Pancreas (tissue), 10 donors: ENCODE data around the gene CROCC2. TPM values are rescaled to one million over a fixed set of nuclear protein-coding genes. Genes with fewer than 3 reads are reported as not detected.

Experiments used
- ATAC-seq, 4 donors: fragments of 200-7000 bp; cut with Tn5 transposase; one replicate each; pipeline versions ENCODE4 v1.8.0 to v1.9.1; 2020; ENCODE audit warnings: mild to moderate bottlenecking in 4 of 4, moderate library complexity in 4 of 4
- DNase-seq, 6 donors: peaks; one replicate each; pipeline ENCODE4 v3.0.0-alpha.2; 2020
- FAIRE-seq: peaks from 2 replicates; lab custom pipeline; 2012; peaks lifted over from hg19 to GRCh38; lab: Jason Lieb, UNC
- H3K27ac ChIP-seq, 4 donors: fragments of 200-600 bp; sonication (generic); 1 replicate in 3 of 4; 2 replicates in 1 of 4; pipeline versions ENCODE4 v1.5.0 to v1.8.0; 2020
- H3K27me3 ChIP-seq, 4 donors: fragments of 200-600 bp; one replicate each; pipeline ENCODE4 v1.8.0; 2021
- H3K36me3 ChIP-seq, 3 donors: fragments of 200-600 bp; sonication (generic) in 1 of 3; one replicate each; pipeline versions ENCODE4 v1.5.0 to v1.8.0; 2020 to 2021
- H3K4me1 ChIP-seq, 3 donors: fragments of 200-600 bp; one replicate each; pipeline ENCODE4 v1.8.0; 2021
- H3K4me3 ChIP-seq, 4 donors: fragments of 200-600 bp; sonication (generic) in 2 of 4; one replicate each; pipeline versions ENCODE4 v1.5.0 to v1.8.0; 2020 to 2021
- H3K9me3 ChIP-seq, 4 donors: fragments of 200-600 bp; one replicate each; pipeline ENCODE4 v1.8.0; 2021
- CTCF ChIP-seq, 4 donors: fragments of 200-600 bp; sonication (generic) in 3 of 4; IDR thresholded peaks; one replicate each; pipeline versions ENCODE4 v1.5.0 to v1.8.0; 2021; ENCODE audit warnings: antibody characterized with exemption in 4 of 4
- WGBS, 2 donors: extraction: QIAGEN DNeasy Blood & Tissue Kit; methylation state at CpG; one replicate each; pipeline ENCODE4 v1.1.7; 2013; 5-methylcytosine and 5-hydroxymethylcytosine counted together
- intact Hi-C, 3 donors: fragments of 100-400 bp; cut with DNase I; formaldehyde crosslinking; loops; one replicate each; pipeline versions ENCODE4 v1.11.1 to v1.14.2; 2022
- polyA plus RNA-seq, 2 donors: library from polyadenylated mRNA; stranded (reverse); fragments of 200-250 nt; gene quantifications; one replicate each; pipeline ENCODE4 v1.2.3, GENCODE V29; 2013
- total RNA-seq, 6 donors: library from RNA; stranded (reverse); fragmentation: NEBNext Ultra II Directional in 4 of 6; extraction: Animal tissue kit (Norgen Biotek cat#: 25700) in 4 of 6; gene quantifications; one replicate each; pipeline versions ENCODE4 v1.2.1 to v1.2.4, GENCODE V29; 2021 to 2023
- donor health status: healthy with polysubstance abuse.
- donor health status: DM: no; HTN: no; CAD: no; lungs with moderate emphysema.
- donor health status: DM: no; HTN: no; CAD: no.
- donor health status: control.
- donor health status: control.
- donor health status: Bipolar disorder and iron deficiency.
- donor health status: DM: yes; HTN: yes; CAD: no.
- donor health status: DM: no; HTN: no; CAD: no.
- donor health status: DM: no; HTN: no; CAD: no.
- donor health status: DM: yes; HTN: yes; CAD: no.

CROCC2 gene
- total and polyA plus RNA-seq, 8 donors, result 0.04 to 0.05 (median 0.04) TPM; not detected in 5

- intact Hi-C loops, result no loop called here
- 81 to 84% methylated on average over 23 to 24 of the region's 24 CpGs for WGBS, 2 donors
- no peaks in the 10 kb centered on the region for H3K36me3 ChIP-seq
- peak within 1 kb of the TSS in 1 of 4 donors; percentile 22 for H3K4me3 ChIP-seq
- TF ChIP-seq CTCF (IDR thresholded peaks at IDR 0.05), result no peak
- DNase-seq (peak in 2 of 6 donors; percentile 21 to 61), ATAC-seq (peak in 2 of 4 donors; percentile 1 to 25), FAIRE-seq (no peak)
- no peak within 1 kb of the TSS for H3K27ac ChIP-seq
- no peaks in the 10 kb centered on the region for H3K27me3 ChIP-seq
- no peaks in the 10 kb centered on the region for H3K9me3 ChIP-seq
- peaks cover 0 to 10% (median 7%) of the 10 kb centered on the region in 3 donors for H3K4me1 ChIP-seq
Measured at GRCh38 chr2:240895656-240896388, 10.3 kb upstream of the CROCC2 start, which contains the start of gene MAB21L4. Gene MAB21L4 (minus strand): TSS chr2:240896156. CDS start chr2:240895997, 159 bp downstream.

DNA sequence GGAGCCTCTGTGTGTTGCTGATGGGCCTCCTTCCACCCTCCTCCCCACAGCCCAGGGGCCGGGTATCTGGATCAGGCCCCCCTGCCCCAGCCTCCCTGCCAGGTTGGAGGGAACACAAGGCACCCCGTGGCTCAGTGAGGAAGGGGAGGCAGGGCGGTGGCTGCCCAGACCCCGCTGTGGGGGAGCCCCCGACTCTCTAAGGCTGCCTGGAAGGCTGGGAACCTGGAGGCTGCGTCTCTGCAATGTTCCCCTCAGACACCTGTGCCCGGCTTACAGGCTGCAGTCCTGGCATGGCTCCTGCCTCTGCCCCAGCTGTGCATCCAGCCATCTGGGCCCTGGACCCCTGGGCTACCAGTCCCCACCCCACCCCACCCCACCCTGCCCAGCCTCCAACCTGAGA, 9.7 kb upstream of the CROCC2 start:
- peak; percentile 10 to 43 (median 26) for ATAC-seq
- no peak for FAIRE-seq
- no peaks in the 10 kb centered on the region for H3K27me3 ChIP-seq
- H3K27ac ChIP-seq, result no peak overlapping the region
- peaks cover 0 to 10% (median 7%) of the 10 kb centered on the region in 3 donors for H3K4me1 ChIP-seq
- no peak for DNase-seq
- peak overlapping the region in 1 of 4 donors; percentile 22 for H3K4me3 ChIP-seq
- TF ChIP-seq CTCF (IDR thresholded peaks at IDR 0.05), result no peak
- intact Hi-C loops, result no loop called here
- no peaks in the 10 kb centered on the region for H3K36me3 ChIP-seq
- no peaks in the 10 kb centered on the region for H3K9me3 ChIP-seq
- WGBS, 2 donors, result 27 to 68% methylated on average over 5 to 7 of the region's 7 CpGs

DNA sequence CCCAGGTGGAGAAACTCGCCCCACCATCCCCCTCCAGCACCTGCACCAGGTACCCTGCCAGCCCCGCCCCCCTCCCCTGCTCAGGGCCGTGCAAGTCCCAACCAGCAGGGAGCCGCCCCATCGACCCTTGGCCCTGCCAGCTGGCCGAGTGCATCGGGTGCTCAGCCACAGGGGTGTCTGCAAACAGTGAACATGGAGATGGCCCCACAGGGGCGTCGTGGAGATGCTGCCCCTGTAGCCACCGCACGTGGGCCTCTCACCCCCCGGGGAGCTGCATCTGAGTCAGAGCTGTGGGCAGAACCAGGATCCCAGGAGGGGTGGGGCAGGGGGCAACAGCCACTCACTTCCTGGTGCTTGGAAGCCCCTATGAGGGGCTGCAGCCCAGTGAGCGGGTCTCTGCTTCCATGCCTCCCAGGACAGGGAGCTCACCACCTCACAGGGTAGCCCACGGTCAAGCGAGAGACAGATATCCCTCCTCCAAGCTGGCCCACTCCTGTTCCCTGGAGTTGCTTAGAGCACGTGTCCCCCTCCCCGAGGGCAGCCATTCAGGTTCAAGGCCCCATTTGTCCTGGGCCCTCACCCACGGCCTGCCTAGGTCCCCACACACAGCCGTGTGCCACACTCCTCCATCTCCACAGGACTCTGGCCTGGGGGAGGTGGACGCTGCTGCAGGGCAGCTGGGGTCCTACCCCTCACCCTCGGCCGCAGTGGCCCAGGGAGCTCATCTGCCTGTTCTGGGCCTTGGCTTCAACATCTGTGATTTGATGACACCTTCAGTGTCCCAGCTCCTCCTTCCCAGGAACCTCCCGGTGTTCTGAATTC, 9.1 kb upstream of the CROCC2 start:
- DNase-seq (peak; percentile 35 to 88 (median 62)), FAIRE-seq (no peak), ATAC-seq (peak; percentile 67 to 81 (median 74))
- H3K4me3 ChIP-seq, result peak overlapping the region in 1 of 4 donors; percentile 22
- 52 to 54% methylated on average over 21 to 23 of the region's 23 CpGs for WGBS, 2 donors
- H3K27me3 ChIP-seq, result no peaks in the 10 kb centered on the region
- H3K9me3 ChIP-seq, result no peaks in the 10 kb centered on the region
- H3K36me3 ChIP-seq, result no peaks in the 10 kb centered on the region
- intact Hi-C loops, result no loop called here
- no peak overlapping the region for H3K27ac ChIP-seq
- TF ChIP-seq CTCF (IDR thresholded peaks at IDR 0.05), result no peak
- H3K4me1 ChIP-seq, result peaks cover 0 to 10% (median 7%) of the 10 kb centered on the region in 3 donors

DNA sequence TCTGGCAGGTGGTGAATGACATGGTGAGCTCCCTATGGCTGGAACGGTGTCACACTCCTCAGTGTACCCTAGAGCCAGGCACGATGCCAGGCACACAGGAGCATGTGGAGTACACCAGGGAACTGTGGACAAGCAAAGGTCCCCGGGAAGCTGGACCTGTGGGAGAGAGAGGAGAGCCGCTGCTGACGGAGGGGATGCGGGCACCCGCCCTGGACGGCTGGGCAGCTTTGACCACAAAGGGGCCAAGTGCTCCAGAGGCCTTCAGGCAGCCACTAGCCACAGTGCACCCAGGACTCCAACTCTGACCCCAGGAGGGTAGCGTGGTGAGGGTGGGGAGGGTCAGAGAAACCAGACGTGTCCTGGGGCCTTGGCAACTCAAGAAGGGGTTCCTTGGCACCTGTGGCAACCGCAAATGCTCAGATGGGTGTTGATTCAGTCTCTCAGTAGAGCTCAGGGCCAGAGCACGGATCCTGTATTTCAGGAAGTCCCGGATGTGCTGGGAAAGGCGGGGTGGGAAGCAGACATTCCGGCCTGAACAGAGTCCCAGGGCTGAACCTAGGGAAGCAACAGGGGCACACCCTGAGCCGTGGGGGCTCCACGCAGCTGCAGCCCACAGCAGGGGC, 7.9 kb upstream of the CROCC2 start:
- ATAC-seq (peak in 2 of 4 donors; percentile 9 to 33), FAIRE-seq (no peak), DNase-seq (peak in 2 of 6 donors; percentile 38 to 61)
- 78 to 81% methylated on average over 17 of the region's 17 CpGs for WGBS, 2 donors
- H3K27ac ChIP-seq, result no peak overlapping the region
- TF ChIP-seq CTCF (IDR thresholded peaks at IDR 0.05), result no peak
- no peaks in the 10 kb centered on the region for H3K9me3 ChIP-seq
- no peak overlapping the region for H3K4me3 ChIP-seq
- intact Hi-C loops, result no loop called here
- no peaks in the 10 kb centered on the region for H3K27me3 ChIP-seq
- no peaks in the 10 kb centered on the region for H3K36me3 ChIP-seq
- peaks cover 0 to 10% (median 7%) of the 10 kb centered on the region in 3 donors for H3K4me1 ChIP-seq
